K562 (cell line): ENCODE data around the gene ZSCAN26. TPM values are rescaled to one million over a fixed set of nuclear protein-coding genes. Genes with fewer than 3 reads are reported as not detected.

Source experiments
- ATAC-seq: fragments of 200-7000 bp; cut with Tn5 transposase; 3 replicates; pipeline ENCODE4 v1.9.1; 2020; ENCODE audit warnings: moderate library complexity
- Bru-seq: library from RNA; stranded (reverse); fragments of 400-500 nt; gene quantifications from one replicate; lab custom pipeline; 2021; lab: Mats Ljungman, UMichigan
- BruChase-seq, 2 experiments: library from RNA; stranded (reverse); fragments of 400-500 nt; gene quantifications; one replicate each; lab custom pipeline; 2021; lab: Mats Ljungman, UMichigan
- BruUV-seq: library from RNA; stranded (reverse); fragments of 400-500 nt; replicated peaks from 2 replicates; lab custom pipeline; 2021; lab: Mats Ljungman, UMichigan
- CTCF ChIA-PET: fragments of 300-600 bp; formaldehyde crosslinking; extraction: SDS; loops from one replicate; lab custom pipeline; 2021; ENCODE audit warnings: low intra/inter-chr PET ratio; lab: Yijun Ruan, JAX
- POLR2A ChIA-PET: fragments of 300-600, 350-650 bp; sonication (Branson Sonifier 250); formaldehyde crosslinking; extraction: SDS; loops from one replicate; lab custom pipeline; 2021; ENCODE audit warnings: antibody characterized with exemption, inconsistent platforms; lab: Yijun Ruan, JAX
- DNase-seq, 4 experiments: peaks; one replicate each; pipeline versions ENCODE4 v3.0.0 to v3.0.0-alpha.2; 2011 to 2018; ENCODE audit warnings: low spot score in 3 of 4, mixed read lengths in 3 of 4; ENCODE audit errors: extremely low read depth in 1 of 4
- FAIRE-seq: peaks from 2 replicates; lab custom pipeline; 2011; peaks lifted over from hg19 to GRCh38; lab: Jason Lieb, UNC
- H2AFZ ChIP-seq: 2 replicates; pipeline ENCODE4 v1.6.0; 2011; ENCODE audit warnings: low read depth, low read length, control low read depth, inconsistent platforms
- H3K27ac ChIP-seq: fragments of 200-600 bp; 3 replicates; pipeline ENCODE4 v1.8.0; 2011; ENCODE audit warnings: low read depth, mild to moderate bottlenecking, control low read depth, inconsistent platforms, low read length, moderate library complexity, mixed read lengths; ENCODE audit errors: extremely low read depth
- H3K27me3 ChIP-seq, 2 experiments: fragments of 300-600 bp in 1 of 2; 2 replicates in 1 of 2; 3 replicates in 1 of 2; pipeline versions ENCODE4 v1.6.0 to v1.8.0; 2011; ENCODE audit warnings: inconsistent platforms in 2 of 2, low read length in 2 of 2, mild to moderate bottlenecking in 1 of 2, mixed read lengths in 1 of 2, moderate library complexity in 1 of 2; ENCODE audit not compliant: control insufficient read depth in 2 of 2, insufficient read depth in 2 of 2
- H3K36me3 ChIP-seq: fragments of 300-600 bp; 3 replicates; pipeline ENCODE4 v1.8.0; 2011; ENCODE audit warnings: mild to moderate bottlenecking, low read length, inconsistent platforms; ENCODE audit not compliant: control insufficient read depth, insufficient read depth
- H3K4me1 ChIP-seq, 2 experiments: fragments of 200-600 bp in 1 of 2; replicated peaks in 1 of 2; 2 replicates in 1 of 2; 3 replicates in 1 of 2; pipeline versions ENCODE4 v1.5.1 to v1.8.0; 2011; ENCODE audit warnings: inconsistent platforms in 2 of 2, low read length in 2 of 2, mild to moderate bottlenecking in 1 of 2, mixed read lengths in 1 of 2, moderate library complexity in 1 of 2; ENCODE audit not compliant: control insufficient read depth in 2 of 2, insufficient read depth in 2 of 2
- H3K4me2 ChIP-seq: 2 replicates; pipeline ENCODE4 v1.6.1; 2011; ENCODE audit warnings: low read length, control low read depth, inconsistent platforms, mixed read lengths; ENCODE audit not compliant: insufficient read depth
- H3K4me3 ChIP-seq: fragments of 200-600 bp; sonication (generic), shearing (Covaris generic); 2 replicates; pipeline ENCODE4 v1.5.1; 2016; ENCODE audit warnings: control low read depth, inconsistent platforms
- H3K79me2 ChIP-seq: fragments of 200-600 bp; 3 replicates; pipeline ENCODE4 v1.8.0; 2011; ENCODE audit warnings: low read length, inconsistent platforms; ENCODE audit not compliant: control insufficient read depth, insufficient read depth
- H3K9ac ChIP-seq, 2 experiments: 2 replicates each; pipeline versions ENCODE4 v1.6.0 to v1.6.1; 2011; ENCODE audit warnings: low read depth in 2 of 2, low read length in 2 of 2, control low read depth in 1 of 2, inconsistent platforms in 1 of 2, mild to moderate bottlenecking in 1 of 2, mixed read lengths in 1 of 2; ENCODE audit not compliant: insufficient read depth in 1 of 2
- H3K9me1 ChIP-seq: one replicate; pipeline ENCODE4 v1.6.0; 2011; ENCODE audit warnings: inconsistent platforms, mild to moderate bottlenecking, low read length, moderate library complexity; ENCODE audit not compliant: control insufficient read depth, insufficient read depth
- H3K9me3 ChIP-seq: replicated peaks from 2 replicates; pipeline ENCODE4 v1.5.1; 2011; ENCODE audit warnings: low read depth, low read length, inconsistent platforms; ENCODE audit not compliant: control insufficient read depth, insufficient read depth
- H4K20me1 ChIP-seq: replicated peaks from 2 replicates; pipeline ENCODE4 v1.6.1; 2011; ENCODE audit warnings: low read length, inconsistent platforms, mixed read lengths; ENCODE audit not compliant: control insufficient read depth, insufficient read depth
- BCL6 ChIP-seq: fragments of 250-450 bp; sonication (Bioruptor Pico); IDR thresholded peaks from 2 replicates; pipeline ENCODE4 v1.4.0; 2020
- ETV1 ChIP-seq: fragments of 450-650 bp; conservative IDR thresholded peaks from 2 replicates; pipeline ENCODE4 v1.6.1; 2016; ENCODE audit warnings: missing genetic modification characterization, control low read depth, low read depth, missing compliant biosample characterization
- GABPA ChIP-seq: fragments of 200-800 bp; sonication (Bioruptor generic); conservative IDR thresholded peaks from 2 replicates; pipeline ENCODE4 v1.6.1; 2016; ENCODE audit warnings: low read depth, missing genetic modification characterization, missing compliant biosample characterization
- GTF2F1 ChIP-seq: IDR thresholded peaks from 2 replicates; pipeline ENCODE4 v1.6.1; 2011; ENCODE audit warnings: low read depth, low read length, improper control_type of control experiment
- HMGN3 ChIP-seq: IDR thresholded peaks from 2 replicates; pipeline ENCODE4 v1.6.1; 2011; ENCODE audit warnings: borderline replicate concordance, low read depth, mild to moderate bottlenecking, mixed read lengths, low read length; ENCODE audit not compliant: insufficient read length; ENCODE audit errors: extremely low read depth
- NFIX ChIP-seq: fragments of 250-450 bp; sonication (Bioruptor Pico); IDR thresholded peaks from 2 replicates; pipeline ENCODE4 v1.4.0; 2020; ENCODE audit warnings: low read depth, mild to moderate bottlenecking, moderate library complexity
- PHB2 ChIP-seq: fragments of 450-650 bp; IDR thresholded peaks from 2 replicates; pipeline ENCODE4 v1.6.1; 2017; ENCODE audit warnings: low read depth
- POLR2B ChIP-seq: fragments of 450-650 bp; IDR thresholded peaks from 2 replicates; pipeline ENCODE4 v1.6.1; 2018; ENCODE audit warnings: low read depth; ENCODE audit not compliant: partially characterized antibody
- ZNF316 ChIP-seq: fragments of 450-650 bp; IDR thresholded peaks from 2 replicates; pipeline ENCODE4 v1.6.1; 2016
- WGBS: fragments of 100-300 bp; shearing (Covaris generic); methylation state at CpG from one replicate; pipeline ENCODE4 v1.1.6; 2016; ENCODE audit warnings: low coverage, mixed read lengths; ENCODE audit not compliant: insufficient coverage; ENCODE audit errors: missing lambda C conversion rate; 5-methylcytosine and 5-hydroxymethylcytosine counted together
- in situ Hi-C: fragments of 300-500 bp; cut with MboI; formaldehyde crosslinking; loops from 4 replicates; pipeline ENCODE4 v1.15.0; 2018; ENCODE audit warnings: inconsistent platforms, mixed read lengths
- intact Hi-C: fragments of 100-400 bp; cut with micrococcal nuclease; formaldehyde crosslinking; loops from 2 replicates; pipeline ENCODE4 v1.14.2; 2022
- long read RNA-seq, 3 experiments: library from polyadenylated mRNA in 2 of 3; library from RNA in 1 of 3; unstranded in 2 of 3; stranded (forward) in 1 of 3; transcript quantifications; one replicate each; pipeline ENCODE4 v2.0.0, GENCODE V29; 2019 to 2022
- polyA minus RNA-seq, 3 experiments: library from RNA; depleted of rRNA, polyadenylated mRNA; stranded (reverse); fragments of >200 nt; gene quantifications; 2 replicates each; pipeline ENCODE4 v1.2.3, GENCODE V29; 2011
- polyA plus RNA-seq, 8 experiments: library from polyadenylated mRNA; depleted of rRNA in 4 of 8; stranded (reverse) in 5 of 8; unstranded in 3 of 8; fragments of >200 nt; fragmentation: Nextera tagmentation in 2 of 8; fragmentation: Illumina TruSeq in 1 of 8; extraction: Ambion mirVana in 2 of 8; extraction: Trizol in 1 of 8; gene quantifications; 2 replicates each; pipeline versions ENCODE4 v1.2.1 to v1.2.3, GENCODE V29; 2011 to 2014; ENCODE audit warnings: inconsistent platforms in 1 of 8, missing spikeins in 1 of 8
- total RNA-seq, 7 experiments: library from RNA; depleted of rRNA in 6 of 7; stranded (reverse); fragments of >200 nt in 6 of 7; fragmentation: Illumina TruSeq in 2 of 7; extraction: Trizol in 2 of 7; gene quantifications; 2 replicates each; pipeline versions ENCODE4 v1.2.1 to v1.2.3, GENCODE V29; 2011 to 2021; ENCODE audit warnings: low replicate concordance in 1 of 7

ZSCAN26 gene
- 33.0 and 48.0 TPM in 2 replicates for total RNA-seq (2011; cell fraction: chromatin; rRNA removed; ENCODE audit: low replicate concordance)
- 7.7 and 9.1 TPM in 2 replicates for total RNA-seq (2011; cell fraction: nucleolus; rRNA removed)
- 11.8 and 13.1 TPM in 2 replicates for total RNA-seq (2011; cell fraction: nucleoplasm; rRNA removed)
- total RNA-seq (2014; rRNA removed) (5.4 and 5.9 TPM in 2 replicates), total RNA-seq (2014; rRNA removed; fragmentation: Illumina TruSeq; extraction: Trizol) (10.5 and 10.7 TPM in 2 replicates), total RNA-seq (2015; rRNA removed; fragmentation: Illumina TruSeq; extraction: Trizol) (10.7 and 11.0 TPM in 2 replicates), total RNA-seq (2021) (6.1 and 6.9 TPM in 2 replicates), polyA plus RNA-seq (2011; rRNA removed) (14.2 and 14.6 TPM in 2 replicates), polyA plus RNA-seq (2014; fragmentation: Illumina TruSeq; extraction: Trizol) (12.2 and 12.4 TPM in 2 replicates), polyA plus RNA-seq (2014; fragmentation: Nextera tagmentation; extraction: Ambion mirVana) (10 to 100 TPM in 1 of 2 experiments, 1 to 10 TPM in 1; 7.3 to 12.8 TPM), polyA plus RNA-seq (2014; rRNA removed) (6.4 and 8.4 TPM in 2 replicates), polyA minus RNA-seq (2011; rRNA and poly(A)+ RNA removed) (19.5 and 25.0 TPM in 2 replicates), Bru-seq, nascent RNA (percentile 80 among the genes with signal in this experiment), BruChase-seq, experiment 1, labeled RNA remaining after a 2-hour chase (percentile 81 among the genes with signal in this experiment), BruChase-seq, experiment 2, labeled RNA remaining after a 6-hour chase (percentile 87 among the genes with signal in this experiment)
- 2.7 and 6.0 TPM in 2 replicates for polyA plus RNA-seq (2011; cell fraction: cytosol; rRNA removed)
- polyA plus RNA-seq (2011; cell fraction: nucleus; rRNA removed): 25.1 and 33.9 TPM in 2 replicates
- polyA plus RNA-seq (2012): 7.0 and 10.4 TPM in 2 replicates
- polyA minus RNA-seq (2011; cell fraction: cytosol; rRNA and poly(A)+ RNA removed): 2.3 and 3.2 TPM in 2 replicates
- polyA minus RNA-seq (2011; cell fraction: nucleus; rRNA and poly(A)+ RNA removed): 7.3 and 16.6 TPM in 2 replicates
- long read RNA-seq, experiment 1, partial matches to known transcripts: 1 of 10 reads
- long read RNA-seq, experiment 1, other reads (novel, unspliced or antisense): 1 of 10 reads
- long read RNA-seq, experiment 2, partial matches to known transcripts: 1 of 6 reads
- long read RNA-seq, experiment 2, other reads (novel, unspliced or antisense): 1 of 6 reads
- long read RNA-seq, experiment 3, partial matches to known transcripts: 1 of 8 reads
- long read RNA-seq, experiment 3, other reads (novel, unspliced or antisense): 1 of 8 reads

DNA sequence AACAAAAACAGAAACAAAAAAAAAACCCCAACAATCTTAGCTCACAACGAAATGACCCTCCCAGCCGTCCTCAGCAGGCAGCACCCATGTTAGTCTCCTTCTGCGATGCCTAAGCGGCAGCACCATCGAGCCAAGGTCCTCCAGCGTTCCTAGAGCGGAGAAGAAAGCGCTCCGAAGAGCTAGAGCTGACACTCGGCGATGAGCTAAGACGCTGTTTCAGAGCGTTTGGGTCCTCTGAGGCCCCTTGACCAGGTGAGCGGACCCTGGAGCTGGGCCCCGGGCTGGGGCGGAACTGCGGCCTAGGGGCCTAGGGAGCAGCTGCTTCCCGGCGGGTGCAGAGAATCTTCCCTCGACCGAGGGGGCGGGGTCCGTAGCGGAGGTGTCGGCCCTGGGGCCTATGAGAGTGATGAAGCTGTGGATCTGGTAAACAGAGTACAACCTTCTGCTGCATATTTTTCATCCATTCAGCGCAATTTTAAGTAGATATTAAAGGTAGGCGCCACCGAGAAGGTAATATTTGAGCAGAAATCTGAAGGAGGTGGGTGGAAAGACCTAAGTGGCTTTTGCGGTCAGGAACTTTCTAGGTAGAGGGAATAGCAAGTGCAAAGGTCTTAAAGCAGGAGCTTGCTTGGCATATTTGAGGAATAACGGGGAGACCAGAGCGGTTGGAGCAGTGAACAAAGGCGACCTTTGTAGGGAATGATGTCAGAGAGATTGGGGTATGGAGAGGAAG lies at the start of gene ZSCAN26:
ZSCAN26 (plus strand) TSS at position 182 of the 733 bp plus-strand sequence. CDS start 4,777 bp downstream, outside the sequence.
- peak within 1 kb of the TSS; percentile 61 for H3K4me3 ChIP-seq
- under 1% methylated on average over 32 of the region's 32 CpGs for WGBS
- H3K36me3 ChIP-seq: peaks cover 4% of the 10 kb centered on the region
- FAIRE-seq (peak; percentile 91), ATAC-seq (peak; percentile 95), DNase-seq (peak; percentile 85 to 95 (median 88))
- H3K4me1 ChIP-seq: peaks cover 7 to 26% of the 10 kb centered on the region in 2 experiments
- peak within 1 kb of the TSS; percentile 92 for H2AFZ ChIP-seq
- ChIA-PET CTCF (interaction anchor here (0.6 kb wide), 1 partner anchor 152 kb away, joined by 5 read pairs; no protein-coding TSS in a partner anchor), POLR2A (interaction anchor here (0.6 to 6.5 kb wide), 29 partner anchors 8 to 491 kb away, joined by 3 to 73 read pairs (median 4); partner anchors contain the start of genes PGBD1, ZKSCAN3, ZKSCAN4 and ZKSCAN8)
- peaks cover 29% of the 10 kb centered on the region for H3K79me2 ChIP-seq
- peak within 1 kb of the TSS; percentile 75 to 94 for H3K9ac ChIP-seq
- H3K9me1 ChIP-seq: no peaks in the 10 kb centered on the region
- in situ Hi-C loops: no loop called here
- no peaks in the 10 kb centered on the region for H3K27me3 ChIP-seq
- peak within 1 kb of the TSS; percentile 78 for H3K27ac ChIP-seq
- H4K20me1 ChIP-seq: no peaks in the 10 kb centered on the region
- intact Hi-C loops: loop anchor here (1.0 to 5.0 kb wide), 3 partner anchors 69 to 130 kb away; partner anchors contain the start of gene ZSCAN31
- peak within 1 kb of the TSS; percentile 88 for H3K4me2 ChIP-seq
- H3K9me3 ChIP-seq: no peaks in the 10 kb centered on the region; the same call in 1 of the 2 replicates
- no TSS peak for BruUV-seq
- TF ChIP-seq PHB2 (peak; percentile 32; the same call in 1 of the 2 replicates), ETV1 (tag) (peak; percentile 45; the same call in 1 of the 2 replicates), GABPA (peak; percentile 78), ZNF316 (peak; percentile 68), NFIX (CRISPR knock-in tag) (no peak), POLR2B (peak; percentile 87), HMGN3 (peak; percentile 71), GTF2F1 (no peak; the same call in 1 of the 2 replicates), BCL6 (CRISPR knock-in tag) (0 out of 2 replicates have a peak, but pooled peaks have one; percentile 14)
